ENCODE measurements around the gene PICK1.

Gene PICK1

DNA sequence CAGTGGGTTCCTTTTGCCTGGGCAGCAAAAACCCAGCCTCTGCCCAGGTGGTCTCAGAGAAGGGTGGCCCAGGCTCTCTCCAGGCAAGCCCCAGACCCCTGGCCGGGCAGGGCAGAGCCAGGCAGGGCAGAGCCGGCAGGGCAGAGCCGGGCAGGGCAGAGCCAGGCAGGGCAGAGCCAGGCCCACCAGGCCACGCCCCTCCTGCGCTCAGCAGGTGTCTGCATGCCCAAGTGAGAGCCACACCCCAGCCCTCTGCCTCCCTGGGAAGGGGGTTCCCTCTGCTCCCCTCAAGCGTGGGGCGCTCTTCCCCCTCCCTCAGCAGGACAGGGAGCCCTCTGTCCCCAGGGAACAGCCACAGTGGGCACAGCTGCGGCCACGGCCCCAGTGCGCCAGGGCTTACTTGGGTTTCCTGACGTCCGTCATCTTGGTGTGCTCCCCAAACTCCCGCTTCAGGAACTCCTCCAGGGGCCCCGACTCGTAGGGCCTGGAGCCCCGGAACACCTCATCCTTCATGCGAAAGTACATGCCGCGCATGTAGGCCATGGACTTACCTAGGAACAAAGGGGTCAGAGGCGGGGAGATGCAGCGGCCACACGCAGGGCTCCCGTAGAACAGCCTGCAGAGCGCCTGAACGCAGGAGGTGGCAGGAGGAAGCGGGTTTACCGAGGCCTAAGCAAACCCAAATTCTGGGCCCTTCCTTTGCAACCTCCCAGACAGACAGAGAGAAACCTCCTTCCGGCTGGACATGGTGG, 63.3 kb downstream of the PICK1 start:
- no peak for DNase-seq

DNA sequence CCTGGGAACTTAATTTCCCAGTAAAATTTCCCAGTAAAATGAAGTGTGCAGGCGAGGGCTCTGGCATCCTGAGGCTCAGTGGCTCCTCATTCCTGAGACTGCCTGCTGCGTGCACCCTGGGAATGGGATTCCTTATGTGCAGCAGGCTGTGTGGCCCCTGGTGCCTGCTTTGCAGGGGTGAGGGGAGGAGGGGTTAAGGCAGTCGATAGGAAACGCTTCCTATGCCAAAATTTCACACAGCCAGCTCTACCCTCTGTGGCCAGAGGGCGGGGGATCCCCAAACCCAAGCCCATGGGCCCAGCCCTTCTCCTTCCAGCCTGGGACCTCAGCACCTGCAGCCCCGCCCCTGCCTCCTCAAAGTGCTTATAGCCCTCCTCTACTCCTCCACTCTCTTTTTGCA, 65.4 kb downstream of the PICK1 start:
- DNase-seq, result no peak

DNA sequence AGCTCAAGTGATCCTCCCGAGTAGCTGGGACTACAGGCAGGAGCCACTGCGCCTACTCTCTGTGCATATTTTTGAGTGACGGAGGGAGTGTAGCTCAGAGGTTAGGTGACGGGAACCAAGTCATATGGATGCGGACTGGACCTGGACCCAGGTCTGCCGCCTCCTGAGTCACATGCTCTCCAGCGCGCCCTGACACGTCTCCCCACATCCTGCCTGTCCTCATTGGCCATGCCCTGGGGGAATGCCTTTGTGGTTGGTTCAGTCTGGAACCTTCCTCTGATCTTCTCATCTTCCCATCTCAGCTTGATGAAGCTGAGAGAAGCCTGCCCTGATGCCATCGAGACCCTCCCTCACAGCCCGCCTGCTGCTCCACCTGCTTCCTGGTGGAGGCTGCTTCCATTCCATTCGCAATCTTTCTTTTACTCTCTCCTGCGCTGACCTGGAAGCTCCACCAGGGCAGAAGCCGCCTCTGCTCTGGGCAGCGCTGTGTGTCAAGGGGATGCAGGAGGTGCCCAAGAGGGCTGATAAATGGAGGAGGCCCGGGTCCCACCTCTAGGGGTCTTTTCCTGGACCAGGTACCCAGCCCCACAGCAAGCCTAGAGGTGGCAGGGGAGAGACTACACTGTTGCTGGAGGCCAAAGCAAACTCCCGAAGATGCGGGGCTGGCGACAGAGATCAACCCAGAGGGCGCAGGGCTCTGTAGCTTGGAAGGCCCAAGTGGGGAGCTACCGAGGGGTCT, 67.2 kb downstream of the PICK1 start:
- DNase-seq, result no peak

DNA sequence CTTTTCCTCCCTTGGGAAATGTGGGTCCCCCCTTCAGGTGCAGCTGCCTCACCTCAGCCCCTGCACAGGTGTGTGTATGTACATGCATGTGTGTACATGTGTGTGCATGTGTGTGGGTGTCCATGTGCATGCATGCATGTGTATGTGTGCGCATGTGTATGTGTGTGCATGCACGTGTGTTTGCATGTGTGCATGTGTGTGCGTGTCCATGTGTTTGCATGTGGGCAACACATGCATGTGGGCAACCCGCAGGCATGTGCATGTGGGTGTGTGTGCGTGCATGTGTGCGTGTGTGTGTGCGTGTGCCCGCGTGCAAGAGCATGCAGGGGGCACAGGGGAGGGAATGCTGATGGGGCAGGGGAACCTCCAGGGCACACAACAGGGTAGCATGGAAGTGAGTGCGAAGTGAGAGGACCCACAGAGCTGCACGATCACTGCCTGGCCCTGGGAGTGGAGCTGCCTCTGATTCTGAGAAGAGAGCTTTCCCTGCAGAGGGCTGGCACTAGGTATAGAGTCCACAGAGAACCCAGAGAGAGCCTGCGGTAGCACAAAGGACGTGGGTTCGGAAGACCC, 67.9 kb downstream of the PICK1 start:
- no peak for DNase-seq
